ENCODE measurements around the gene KIFBP.

DNA sequence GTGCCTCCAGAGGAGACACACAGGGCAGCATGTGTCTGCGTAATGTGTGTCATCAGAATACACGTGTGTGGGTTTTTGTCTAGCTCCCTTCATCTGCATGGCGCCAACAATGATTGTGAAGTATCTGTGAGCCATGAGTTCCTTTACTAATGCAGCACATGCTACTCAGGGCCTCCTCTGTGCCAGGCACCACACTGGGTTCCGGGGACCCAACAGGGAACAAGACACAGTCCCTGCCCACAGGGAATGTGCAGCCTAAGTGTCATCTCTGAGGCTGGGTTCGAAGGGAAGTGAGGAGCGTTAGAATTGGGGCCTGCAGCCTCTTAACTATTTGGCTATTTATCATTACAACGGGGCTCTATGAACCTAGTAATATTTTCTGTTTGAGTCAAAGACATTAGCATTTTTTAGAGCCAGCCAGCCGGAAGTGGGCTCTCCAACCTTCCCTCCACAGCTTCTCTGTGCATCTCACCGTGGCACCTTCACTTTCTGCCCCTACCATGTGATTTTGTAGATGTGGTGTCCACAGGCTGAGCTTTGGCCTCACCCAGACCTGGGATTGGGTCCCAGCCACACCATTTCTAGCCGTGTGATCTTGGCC lies 55.4 kb downstream of the KIFBP start:
- no peak for TF ChIP-seq EZH2 (IDR thresholded peaks at IDR 0.05; ENCODE audit: low read length, missing control alignments)
- TF ChIP-seq, protein P1, sequence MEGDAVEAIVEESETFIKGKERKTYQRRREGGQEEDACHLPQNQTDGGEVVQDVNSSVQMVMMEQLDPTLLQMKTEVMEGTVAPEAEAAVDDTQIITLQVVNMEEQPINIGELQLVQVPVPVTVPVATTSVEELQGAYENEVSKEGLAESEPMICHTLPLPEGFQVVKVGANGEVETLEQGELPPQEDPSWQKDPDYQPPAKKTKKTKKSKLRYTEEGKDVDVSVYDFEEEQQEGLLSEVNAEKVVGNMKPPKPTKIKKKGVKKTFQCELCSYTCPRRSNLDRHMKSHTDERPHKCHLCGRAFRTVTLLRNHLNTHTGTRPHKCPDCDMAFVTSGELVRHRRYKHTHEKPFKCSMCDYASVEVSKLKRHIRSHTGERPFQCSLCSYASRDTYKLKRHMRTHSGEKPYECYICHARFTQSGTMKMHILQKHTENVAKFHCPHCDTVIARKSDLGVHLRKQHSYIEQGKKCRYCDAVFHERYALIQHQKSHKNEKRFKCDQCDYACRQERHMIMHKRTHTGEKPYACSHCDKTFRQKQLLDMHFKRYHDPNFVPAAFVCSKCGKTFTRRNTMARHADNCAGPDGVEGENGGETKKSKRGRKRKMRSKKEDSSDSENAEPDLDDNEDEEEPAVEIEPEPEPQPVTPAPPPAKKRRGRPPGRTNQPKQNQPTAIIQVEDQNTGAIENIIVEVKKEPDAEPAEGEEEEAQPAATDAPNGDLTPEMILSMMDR (conservative IDR thresholded peaks at IDR 0.05 in 1 of 2, IDR thresholded peaks at IDR 0.05 in 1 of 2; ENCODE audit: low read depth in 1 of 2, low read length in 2 of 2) = no peak
